HUES64 (cell line): ENCODE results near the gene PIGS.

Experiments used
- H3K27ac ChIP-seq: 2 replicates; pipeline ENCODE4 v1.7.0; 2013; ENCODE audit warnings: low read depth, low read length, inconsistent platforms
- H3K27me3 ChIP-seq: 2 replicates; pipeline ENCODE4 v1.6.1; 2013; ENCODE audit warnings: mild to moderate bottlenecking, low read length; ENCODE audit not compliant: insufficient read depth
- H3K36me3 ChIP-seq: 2 replicates; pipeline ENCODE4 v1.6.1; 2013; ENCODE audit warnings: mild to moderate bottlenecking, low read length; ENCODE audit not compliant: insufficient read depth
- H3K4me1 ChIP-seq: 2 replicates; pipeline ENCODE4 v1.6.1; 2013; ENCODE audit warnings: mild to moderate bottlenecking, low read length, moderate library complexity; ENCODE audit not compliant: insufficient read depth
- H3K4me3 ChIP-seq: 2 replicates; pipeline ENCODE4 v1.5.1; 2013; ENCODE audit warnings: mild to moderate bottlenecking, low read length, moderate library complexity
- H3K9ac ChIP-seq: 2 replicates; pipeline ENCODE4 v1.6.1; 2013; ENCODE audit warnings: mild to moderate bottlenecking, low read depth, low read length
- H3K9me3 ChIP-seq: 2 replicates; pipeline ENCODE4 v1.6.1; 2013; ENCODE audit warnings: low read depth, low read length; ENCODE audit not compliant: insufficient read depth
- WGBS: fragments of 150-250, 120-280 bp; methylation state at CpG from one replicate; pipeline ENCODE4 v1.1.7; 2013; ENCODE audit warnings: missing lambda C conversion rate; 5-methylcytosine and 5-hydroxymethylcytosine counted together

The PIGS gene

GRCh38 chr17:28515518-28515917 lies 55.8 kb downstream of the PIGS start:
- H3K27ac ChIP-seq = no peak overlapping the region
- no peaks in the 10 kb centered on the region for H3K27me3 ChIP-seq
- H3K36me3 ChIP-seq = no peaks in the 10 kb centered on the region
- H3K4me1 ChIP-seq = no peaks in the 10 kb centered on the region
- no peak overlapping the region for H3K9ac ChIP-seq
- WGBS = 87% methylated on average over 1 of the region's 1 CpG
- H3K4me3 ChIP-seq = no peak overlapping the region
- H3K9me3 ChIP-seq = no peaks in the 10 kb centered on the region

GRCh38 chr17:28514561-28515002 lies 56.7 kb downstream of the PIGS start:
- no peaks in the 10 kb centered on the region for H3K4me1 ChIP-seq
- H3K9me3 ChIP-seq = no peaks in the 10 kb centered on the region
- no peak overlapping the region for H3K27ac ChIP-seq
- no peaks in the 10 kb centered on the region for H3K27me3 ChIP-seq
- no peaks in the 10 kb centered on the region for H3K36me3 ChIP-seq
- no peak overlapping the region for H3K9ac ChIP-seq
- 82% methylated on average over 16 of the region's 16 CpGs for WGBS
- no peak overlapping the region for H3K4me3 ChIP-seq

GRCh38 chr17:28513476-28513875 lies 57.8 kb downstream of the PIGS start:
- 0 out of 2 replicates have a peak, but pooled peaks cover 2% of the 10 kb centered on the region for H3K27me3 ChIP-seq
- 77% methylated on average over 7 of the region's 7 CpGs for WGBS

GRCh38 chr17:28511858-28512461 lies 59.4 kb downstream of the PIGS start:
- H3K4me3 ChIP-seq = no peak overlapping the region
- no peak overlapping the region for H3K9ac ChIP-seq
- H3K27ac ChIP-seq = no peak overlapping the region
- no peaks in the 10 kb centered on the region for H3K36me3 ChIP-seq
- no peaks in the 10 kb centered on the region for H3K9me3 ChIP-seq
- H3K4me1 ChIP-seq = peaks cover 5% of the 10 kb centered on the region; the same call in 1 of the 2 replicates
- 71% methylated on average over 3 of the region's 3 CpGs for WGBS
- H3K27me3 ChIP-seq = 0 out of 2 replicates have a peak, but pooled peaks cover 6% of the 10 kb centered on the region

More at GRCh38 chr17:28513476-28513875, 57.8 kb downstream of the PIGS start:
- Histone ChIP-seq H3K9me3 (no peaks in the 10 kb centered on the region), H3K27ac (no peak overlapping the region), H3K36me3 (no peaks in the 10 kb centered on the region), H3K4me1 (peaks cover under 1% of the 10 kb centered on the region; the same call in 1 of the 2 replicates), H3K4me3 (no peak overlapping the region), H3K9ac (no peak overlapping the region)

- H3K36me3 ChIP-seq = no peaks in the 10 kb centered on the region
- no peak overlapping the region for H3K27ac ChIP-seq
- 84% methylated on average over 7 of the region's 7 CpGs for WGBS
- no peak overlapping the region for H3K4me3 ChIP-seq
- no peaks in the 10 kb centered on the region for H3K9me3 ChIP-seq
- no peak overlapping the region for H3K9ac ChIP-seq
- 0 out of 2 replicates have a peak, but pooled peaks cover 6% of the 10 kb centered on the region for H3K27me3 ChIP-seq
- peaks cover 5% of the 10 kb centered on the region; the same call in 1 of the 2 replicates for H3K4me1 ChIP-seq
Measured at GRCh38 chr17:28509789-28510188, 61.5 kb downstream of the PIGS start.

GRCh38 chr17:28508211-28508724 lies 63.1 kb downstream of the PIGS start:
- 87% methylated on average over 11 of the region's 11 CpGs for WGBS
- no peak overlapping the region for H3K9ac ChIP-seq

GRCh38 chr17:28507567-28508203 lies 63.6 kb downstream of the PIGS start:
- no peaks in the 10 kb centered on the region for H3K9me3 ChIP-seq
- no peak overlapping the region for H3K4me3 ChIP-seq
- no peak overlapping the region for H3K9ac ChIP-seq
- no peak overlapping the region for H3K27ac ChIP-seq
- H3K27me3 ChIP-seq = 0 out of 2 replicates have a peak, but pooled peaks cover 6% of the 10 kb centered on the region
- H3K36me3 ChIP-seq = no peaks in the 10 kb centered on the region
- WGBS = 83% methylated on average over 24 of the region's 24 CpGs
- H3K4me1 ChIP-seq = peaks cover 5% of the 10 kb centered on the region; the same call in 1 of the 2 replicates

More at GRCh38 chr17:28508211-28508724, 63.1 kb downstream of the PIGS start:
- H3K36me3 ChIP-seq = no peaks in the 10 kb centered on the region
- no peak overlapping the region for H3K27ac ChIP-seq
- H3K4me3 ChIP-seq = no peak overlapping the region
- peaks cover 5% of the 10 kb centered on the region; the same call in 1 of the 2 replicates for H3K4me1 ChIP-seq
- H3K27me3 ChIP-seq = 0 out of 2 replicates have a peak, but pooled peaks cover 6% of the 10 kb centered on the region
- no peaks in the 10 kb centered on the region for H3K9me3 ChIP-seq

GRCh38 chr17:28506763-28507487 lies 64.4 kb downstream of the PIGS start:
- H3K27me3 ChIP-seq = 0 out of 2 replicates have a peak, but pooled peaks cover 6% of the 10 kb centered on the region
- H3K27ac ChIP-seq = no peak overlapping the region
- H3K9me3 ChIP-seq = no peaks in the 10 kb centered on the region
- no peak overlapping the region for H3K4me3 ChIP-seq
- no peaks in the 10 kb centered on the region for H3K36me3 ChIP-seq
- H3K9ac ChIP-seq = no peak overlapping the region
- H3K4me1 ChIP-seq = peaks cover 5% of the 10 kb centered on the region; the same call in 1 of the 2 replicates
- 91% methylated on average over 11 of the region's 14 CpGs for WGBS

GRCh38 chr17:28505986-28506665 lies 65.2 kb downstream of the PIGS start, which contains the start of gene FOXN1:
Gene FOXN1, plus strand, starts transcription at chr17:28506348. Its CDS starts 17,622 bp downstream, at chr17:28523970.
- Histone ChIP-seq H3K27me3 (0 out of 2 replicates have a peak, but pooled peaks cover 6% of the 10 kb centered on the region), H3K27ac (no peak within 1 kb of the TSS)

GRCh38 chr17:28503420-28503819 lies 67.9 kb downstream of the PIGS start:
- 0 out of 2 replicates have a peak, but pooled peaks cover 4% of the 10 kb centered on the region for H3K27me3 ChIP-seq
- no peaks in the 10 kb centered on the region for H3K9me3 ChIP-seq
- peaks cover 8% of the 10 kb centered on the region for H3K4me1 ChIP-seq
- WGBS = 79% methylated on average over 3 of the region's 3 CpGs
- H3K36me3 ChIP-seq = no peaks in the 10 kb centered on the region
- H3K27ac ChIP-seq = no peak overlapping the region
- H3K4me3 ChIP-seq = no peak overlapping the region
- H3K9ac ChIP-seq = no peak overlapping the region

More at GRCh38 chr17:28505986-28506665, 65.2 kb downstream of the PIGS start, which contains the start of gene FOXN1:
- H3K4me3 ChIP-seq = no peak within 1 kb of the TSS
- no peaks in the 10 kb centered on the region for H3K36me3 ChIP-seq
- H3K9ac ChIP-seq = no peak within 1 kb of the TSS
- H3K9me3 ChIP-seq = no peaks in the 10 kb centered on the region
- WGBS = 95% methylated on average over 28 of the region's 28 CpGs
- peaks cover 8% of the 10 kb centered on the region; the same call in 1 of the 2 replicates for H3K4me1 ChIP-seq
